ENCODE results near the gene ELP2. TPM values are rescaled to one million over a fixed set of nuclear protein-coding genes. Genes with fewer than 3 reads are reported as not detected.
"Not testable (repeated sequence)": the region's sequence is repeated elsewhere in the genome, so short reads cannot be mapped to it uniquely, and the experiment has no call there.

Gene ELP2
- total RNA-seq, 1 experiment from 2014 or later: 54.2 TPM

GRCh38 chr18:36207303-36207702 is 77.6 kb downstream of the ELP2 start:
- no peak for TF ChIP-seq CTCF (conservative IDR thresholded peaks at IDR 0.05)
- TF ChIP-seq EZH2 (IDR thresholded peaks at IDR 0.05; ENCODE audit: low read depth): no peak
- BruUV-seq (replicated peaks): no TSS peak
- ChIA-PET CTCF (no interaction called here), POLR2A (ENCODE audit: unreplicated experiment) (no interaction called here)
- Histone ChIP-seq H3K4me3 (no peak overlapping the region), H3K9me3 (ENCODE audit: insufficient read depth, low read depth) (no peaks in the 10 kb centered on the region), H3K4me2 (no peak overlapping the region), H3K36me3 (ENCODE audit: low read depth) (0 out of 2 replicates have a peak, but pooled peaks cover 7% of the 10 kb centered on the region), H2AFZ (no peak overlapping the region), H3K9me2 (ENCODE audit: insufficient read depth) (no peaks in the 10 kb centered on the region), H3K27ac (no peak overlapping the region), H3K27me3 (ENCODE audit: insufficient read depth, low read depth) (no peaks in the 10 kb centered on the region), H3F3A (ENCODE audit: insufficient read depth, low read depth) (no peaks in the 10 kb centered on the region), H3K79me2 (ENCODE audit: low read depth) (0 out of 2 replicates have a peak, but pooled peaks cover 3% of the 10 kb centered on the region), H3K4me1 (replicated peaks; ENCODE audit: insufficient read depth) (no peaks in the 10 kb centered on the region), H4K20me1 (ENCODE audit: insufficient read depth) (peaks cover 39% of the 10 kb centered on the region)
- intact Hi-C loops (cut with micrococcal nuclease; ENCODE audit: unreplicated experiment): no loop called here
- DNase-seq: no peak

- H3K4me1 ChIP-seq (replicated peaks; ENCODE audit: insufficient read depth); H3F3A ChIP-seq (ENCODE audit: insufficient read depth, low read depth); H2AFZ ChIP-seq; intact Hi-C loops (cut with micrococcal nuclease; ENCODE audit: unreplicated experiment); H3K9me2 ChIP-seq (ENCODE audit: insufficient read depth); POLR2A ChIA-PET (ENCODE audit: unreplicated experiment); BruUV-seq (replicated peaks); H3K9me3 ChIP-seq (ENCODE audit: insufficient read depth, low read depth); H3K36me3 ChIP-seq (ENCODE audit: low read depth); H3K27me3 ChIP-seq (ENCODE audit: insufficient read depth, low read depth); H3K4me3 ChIP-seq; CTCF ChIA-PET; DNase-seq; H3K27ac ChIP-seq; H3K4me2 ChIP-seq; H3K79me2 ChIP-seq (ENCODE audit: low read depth): not testable (repeated sequence)
- peaks cover 39% of the 10 kb centered on the region for H4K20me1 ChIP-seq (ENCODE audit: insufficient read depth)
Measured at GRCh38 chr18:36207969-36208368, 78.3 kb downstream of the ELP2 start.

GRCh38 chr18:36211612-36212065 is 81.9 kb downstream of the ELP2 start:
- Histone ChIP-seq H3F3A (ENCODE audit: insufficient read depth, low read depth) (no peaks in the 10 kb centered on the region), H3K36me3 (ENCODE audit: low read depth) (0 out of 2 replicates have a peak, but pooled peaks cover 3% of the 10 kb centered on the region), H3K4me2 (no peak overlapping the region), H3K4me1 (replicated peaks; ENCODE audit: insufficient read depth) (no peaks in the 10 kb centered on the region), H4K20me1 (ENCODE audit: insufficient read depth) (peaks cover 36% of the 10 kb centered on the region), H3K9me2 (ENCODE audit: insufficient read depth) (no peaks in the 10 kb centered on the region), H3K27me3 (ENCODE audit: insufficient read depth, low read depth) (no peaks in the 10 kb centered on the region), H2AFZ (no peak overlapping the region), H3K9me3 (ENCODE audit: insufficient read depth, low read depth) (no peaks in the 10 kb centered on the region), H3K27ac (no peak overlapping the region), H3K79me2 (ENCODE audit: low read depth) (0 out of 2 replicates have a peak, but pooled peaks cover 3% of the 10 kb centered on the region), H3K4me3 (no peak overlapping the region)
- no TSS peak for BruUV-seq (replicated peaks)
- ChIA-PET POLR2A (ENCODE audit: unreplicated experiment) (no interaction called here), CTCF (no interaction called here)
- intact Hi-C loops (cut with micrococcal nuclease; ENCODE audit: unreplicated experiment): no loop called here
- TF ChIP-seq EZH2 (IDR thresholded peaks at IDR 0.05; ENCODE audit: low read depth) (no peak), CTCF (conservative IDR thresholded peaks at IDR 0.05) (no peak)
- no peak for DNase-seq
